HEK293T (cell line): Measurements from ENCODE around the gene SLC12A5.

Source experiments
- BHLHE40 ChIP-seq: fragments of 450-650 bp; IDR thresholded peaks from 2 replicates; pipeline ENCODE4 v1.6.1; 2016; ENCODE audit warnings: mild to moderate bottlenecking, moderate library complexity, borderline replicate concordance
- ELF4 ChIP-seq: fragments of 450-650 bp; IDR thresholded peaks from 2 replicates; pipeline ENCODE4 v1.6.1; 2017; ENCODE audit warnings: antibody characterized with exemption
- FOXK2 ChIP-seq: fragments of 450-650 bp; IDR thresholded peaks from 2 replicates; pipeline ENCODE4 v1.6.1; 2016; ENCODE audit warnings: mild to moderate bottlenecking
- FOXM1 ChIP-seq: fragments of 450-650 bp; IDR thresholded peaks from 2 replicates; pipeline ENCODE4 v1.6.1; 2017; ENCODE audit warnings: mild to moderate bottlenecking, borderline replicate concordance
- HDGF ChIP-seq: fragments of 450-650 bp; IDR thresholded peaks from 2 replicates; pipeline ENCODE4 v1.6.1; 2017; ENCODE audit warnings: antibody characterized with exemption, borderline replicate concordance
- L3MBTL2 ChIP-seq: fragments of 450-650 bp; conservative IDR thresholded peaks from 2 replicates; pipeline ENCODE4 v1.6.1; 2016; ENCODE audit warnings: mild to moderate bottlenecking
- NFRKB ChIP-seq: fragments of 450-650 bp; IDR thresholded peaks from 2 replicates; pipeline ENCODE4 v1.6.1; 2016; ENCODE audit warnings: mild to moderate bottlenecking, moderate library complexity
- SP1 ChIP-seq: fragments of 450-650 bp; IDR thresholded peaks from 2 replicates; pipeline ENCODE4 v1.6.1; 2017
- SUZ12 ChIP-seq: fragments of 450-650 bp; IDR thresholded peaks from 2 replicates; pipeline ENCODE4 v1.6.1; 2016; ENCODE audit warnings: mild to moderate bottlenecking
- TARDBP ChIP-seq: fragments of 450-650 bp; IDR thresholded peaks from 2 replicates; pipeline ENCODE4 v1.6.1; 2016

DNA sequence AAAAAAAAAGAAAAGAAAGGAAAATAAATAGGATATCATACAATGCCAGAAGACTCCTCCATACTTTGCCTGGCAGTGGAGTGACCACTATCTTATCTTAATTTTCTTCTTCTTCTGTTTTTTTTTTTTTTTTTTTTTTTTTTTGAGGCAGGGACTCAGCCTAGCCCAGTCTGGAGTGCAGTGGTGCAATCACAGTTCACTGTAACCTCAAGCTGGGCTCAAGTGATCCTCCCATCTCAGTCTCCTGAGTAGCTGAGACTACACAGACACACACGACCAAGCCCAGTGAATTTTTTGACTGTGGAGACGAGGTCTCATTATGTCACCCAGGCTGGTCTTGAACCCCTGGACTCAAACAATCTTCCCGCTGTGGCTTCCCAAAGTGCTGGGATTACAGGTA lies 37.4 kb upstream of the SLC12A5 start:
- TF ChIP-seq L3MBTL2 = no peak
- TF ChIP-seq BHLHE40 = no peak
- TF ChIP-seq HDGF = no peak
- no peak for TF ChIP-seq NFRKB
- no peak for TF ChIP-seq SUZ12
- TF ChIP-seq ELF4 = no peak
- no peak for TF ChIP-seq SP1
- TF ChIP-seq FOXK2 = no peak
- TF ChIP-seq TARDBP = no peak
- no peak for TF ChIP-seq FOXM1
